Endothelial cell of umbilical vein (primary cell): ENCODE measurements around the gene SLC38A10.

ENCODE experiments used
- CTCF ChIP-seq, 2 donors: IDR thresholded peaks; 1 replicate in 1 of 2; 2 replicates in 1 of 2; pipeline ENCODE4 v1.5.1; 2011; ENCODE audit warnings: low read length in 2 of 2, mild to moderate bottlenecking in 2 of 2, moderate library complexity in 2 of 2, control low read depth in 1 of 2, inconsistent platforms in 1 of 2, low read depth in 1 of 2; ENCODE audit not compliant: insufficient read depth in 1 of 2; ENCODE audit errors: extremely low read depth in 1 of 2
- EZH2 ChIP-seq: IDR thresholded peaks from 2 replicates; pipeline ENCODE4 v1.6.1; 2012; ENCODE audit warnings: borderline replicate concordance, low read depth, mild to moderate bottlenecking, moderate library complexity, low read length, inconsistent platforms; ENCODE audit not compliant: severe bottlenecking
- FOS ChIP-seq: IDR thresholded peaks from 2 replicates; pipeline ENCODE4 v1.6.1; 2011; ENCODE audit warnings: mild to moderate bottlenecking, low read length, moderate library complexity, borderline replicate concordance; ENCODE audit not compliant: insufficient read depth
- JUN ChIP-seq: IDR thresholded peaks from 2 replicates; pipeline ENCODE4 v1.6.1; 2011; ENCODE audit warnings: borderline replicate concordance, low read depth; ENCODE audit not compliant: insufficient read length, insufficient read depth
- MYC ChIP-seq: IDR thresholded peaks from one replicate; pipeline ENCODE4 v1.6.1; 2011; ENCODE audit warnings: mild to moderate bottlenecking, low read depth, low read length
- POLR2A ChIP-seq: IDR thresholded peaks from 2 replicates; pipeline ENCODE4 v1.6.1; 2012; ENCODE audit warnings: low read depth, mild to moderate bottlenecking, control low read depth, low read length
- POLR2AphosphoS5 ChIP-seq: IDR thresholded peaks from 2 replicates; pipeline ENCODE4 v1.6.1; 2012; ENCODE audit warnings: low read depth, mild to moderate bottlenecking, control low read depth, low read length, moderate library complexity; ENCODE audit not compliant: insufficient read depth

GRCh38 chr17:81222620-81222905, 72.5 kb downstream of the SLC38A10 start:
- TF ChIP-seq POLR2AphosphoS5 (no peak), CTCF (IDR thresholded peaks at IDR 0.05; ENCODE audit: extremely low read depth in 1 of 2, insufficient read depth in 1 of 2, low read depth in 1 of 2, low read length in 2 of 2) (no peak), JUN (no peak), EZH2 (no peak), POLR2A (no peak), FOS (no peak), MYC (no peak)
